ENCODE measurements around the gene CIROP. TPM values are rescaled to one million over a fixed set of nuclear protein-coding genes. Genes with fewer than 3 reads are reported as not detected.

Gene CIROP
- total and polyA plus RNA-seq, 2 donors (not counting 1 experiment from before 2014, with no cell fraction given), result not detected

DNA sequence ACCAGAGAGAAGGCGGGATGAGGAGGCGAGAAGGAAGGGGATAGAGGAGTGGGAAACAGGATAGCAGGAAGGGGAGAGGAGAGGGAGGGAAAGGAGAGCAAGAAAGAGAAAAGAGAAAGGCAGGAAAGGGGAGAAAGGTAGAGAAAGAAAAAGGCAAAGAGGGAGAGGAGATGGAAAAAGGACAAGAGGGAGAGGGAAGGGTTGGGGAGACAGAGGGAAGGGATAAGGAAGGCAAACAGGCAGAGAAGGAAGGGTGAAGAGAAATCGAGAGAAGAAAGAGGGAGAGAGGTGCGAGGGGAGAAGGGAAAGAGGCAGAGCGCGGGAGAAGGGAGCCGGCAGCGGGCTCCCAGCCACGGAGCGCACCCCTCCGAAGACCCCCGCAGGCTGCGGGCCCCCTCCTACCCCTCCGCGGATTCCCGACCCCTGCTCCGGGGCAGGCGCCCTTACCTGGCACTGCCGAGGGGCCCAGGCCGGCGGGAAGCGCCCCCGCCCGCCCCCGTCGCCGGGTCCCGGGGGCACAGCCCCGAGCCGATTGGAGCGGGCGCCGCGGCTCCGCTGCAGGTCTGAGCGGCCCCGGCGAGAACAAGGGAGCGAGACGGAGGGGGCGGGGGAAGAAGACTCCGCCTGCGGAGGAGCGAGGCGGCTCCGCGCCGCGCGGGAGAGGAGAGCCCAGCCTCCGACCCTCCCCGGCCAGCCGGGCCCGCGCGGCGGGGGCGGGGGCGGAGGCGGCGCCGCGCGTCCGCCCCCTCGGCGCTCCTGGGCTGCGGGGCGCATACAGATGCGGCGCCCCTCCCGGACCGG, 47.6 kb downstream of the CIROP start, which contains the start of gene CDH24:
TSS of gene CDH24 (minus strand) at position 565 of the 801 bp plus-strand sequence. CDS start 1,787 bp downstream, outside the sequence.
- peak within 1 kb of the TSS; percentile 100 for H3K4me2 ChIP-seq (replicated peaks; ENCODE audit: low read depth, low read length, poor library complexity, severe bottlenecking)
- no peaks in the 10 kb centered on the region for H3K9me3 ChIP-seq (ENCODE audit: control extremely low read depth in 1 of 3, control insufficient read depth in 2 of 3, insufficient read depth in 1 of 3, low read length in 2 of 3)
- no peaks in the 10 kb centered on the region for H3K9me3 Mint-ChIP-seq (ENCODE audit: insufficient read depth)
- 3% methylated on average over 70 of the region's 73 CpGs for WGBS (ENCODE audit: insufficient coverage)
- H3K27ac ChIP-seq (ENCODE audit: low read length in 2 of 2), result no peak within 1 kb of the TSS
- CTCF ChIA-PET, result interaction anchor here (0.6 to 19.1 kb wide), 47 partner anchors 9 to 738 kb away, joined by 3 to 1134 read pairs (median 4); partner anchors contain the start of genes ACIN1, AJUBA, C14orf119 and HAUS4
- H4K20me1 ChIP-seq (ENCODE audit: control insufficient read depth, insufficient read depth, low read length, poor library complexity, severe bottlenecking), result peaks cover 7% of the 10 kb centered on the region
- H2AFZ ChIP-seq (ENCODE audit: insufficient read depth, low read depth, low read length, poor library complexity, severe bottlenecking), result peak within 1 kb of the TSS; percentile 63
- peaks cover 0 to 34% of the 10 kb centered on the region in 2 experiments for H3K36me3 ChIP-seq (replicated peaks in 1 of 2; ENCODE audit: control extremely low read depth in 1 of 2, control insufficient read depth in 1 of 2, extremely low read depth in 1 of 2, insufficient read depth in 2 of 2, low read length in 1 of 2)
- no peaks in the 10 kb centered on the region for H3K79me2 ChIP-seq (ENCODE audit: control insufficient read depth, insufficient read depth, low read length)
- H3K4me1 ChIP-seq (ENCODE audit: control insufficient read depth in 2 of 2, insufficient read depth in 2 of 2, low read length in 2 of 2), result peaks cover 10 to 21% of the 10 kb centered on the region in 2 donors
- POLR2A ChIA-PET, result interaction anchor here (0.6 to 1.5 kb wide), 9 partner anchors 15 to 139 kb away, joined by 3 to 13 read pairs (median 4); partner anchors contain the start of genes ACIN1, AJUBA, C14orf119 and RBM23
- no peaks in the 10 kb centered on the region for H3K27me3 Mint-ChIP-seq
- TF ChIP-seq, protein P1, sequence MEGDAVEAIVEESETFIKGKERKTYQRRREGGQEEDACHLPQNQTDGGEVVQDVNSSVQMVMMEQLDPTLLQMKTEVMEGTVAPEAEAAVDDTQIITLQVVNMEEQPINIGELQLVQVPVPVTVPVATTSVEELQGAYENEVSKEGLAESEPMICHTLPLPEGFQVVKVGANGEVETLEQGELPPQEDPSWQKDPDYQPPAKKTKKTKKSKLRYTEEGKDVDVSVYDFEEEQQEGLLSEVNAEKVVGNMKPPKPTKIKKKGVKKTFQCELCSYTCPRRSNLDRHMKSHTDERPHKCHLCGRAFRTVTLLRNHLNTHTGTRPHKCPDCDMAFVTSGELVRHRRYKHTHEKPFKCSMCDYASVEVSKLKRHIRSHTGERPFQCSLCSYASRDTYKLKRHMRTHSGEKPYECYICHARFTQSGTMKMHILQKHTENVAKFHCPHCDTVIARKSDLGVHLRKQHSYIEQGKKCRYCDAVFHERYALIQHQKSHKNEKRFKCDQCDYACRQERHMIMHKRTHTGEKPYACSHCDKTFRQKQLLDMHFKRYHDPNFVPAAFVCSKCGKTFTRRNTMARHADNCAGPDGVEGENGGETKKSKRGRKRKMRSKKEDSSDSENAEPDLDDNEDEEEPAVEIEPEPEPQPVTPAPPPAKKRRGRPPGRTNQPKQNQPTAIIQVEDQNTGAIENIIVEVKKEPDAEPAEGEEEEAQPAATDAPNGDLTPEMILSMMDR (IDR thresholded peaks at IDR 0.05), result no peak
- TF ChIP-seq EZH2 (IDR thresholded peaks at IDR 0.05; ENCODE audit: borderline replicate concordance, insufficient read depth, low read depth, low read length, poor library complexity, severe bottlenecking), result no peak
- peak within 1 kb of the TSS; percentile 95 for H3K4me3 Mint-ChIP-seq
- peak within 1 kb of the TSS; percentile 82 for H3K9ac ChIP-seq (ENCODE audit: low read length)
- intact Hi-C loops (cut with micrococcal nuclease), result loop anchor here (1.0 to 10.0 kb wide), 7 partner anchors 12 to 752 kb away; no protein-coding TSS in a partner anchor
- peaks cover 0 to 6% (median 0%) of the 10 kb centered on the region in 4 experiments for H3K27me3 ChIP-seq (replicated peaks in 1 of 4; ENCODE audit: control extremely low read depth in 1 of 4, control insufficient read depth in 3 of 4, insufficient read depth in 4 of 4, low read length in 3 of 4)
- peak within 1 kb of the TSS; percentile 11 to 91 (median 68) for H3K4me3 ChIP-seq (ENCODE audit: control extremely low read depth in 1 of 5, extremely low read depth in 1 of 5, insufficient read depth in 1 of 5, low read depth in 2 of 5, low read length in 4 of 5)
- peak; percentile 79 for DNase-seq
- H3K4me1 Mint-ChIP-seq, result peaks cover 18% of the 10 kb centered on the region
- peak within 1 kb of the TSS; percentile 76 for H3K27ac Mint-ChIP-seq
- peak; percentile 76 for ATAC-seq (ENCODE audit: low read depth)
